ENCODE data around the gene LNX1.
A peak's percentile ranks its signal among the peaks of the same experiment; 100 is the strongest.

LNX1 gene

GRCh38 chr4:53602390-53602789 is 11.1 kb upstream of the LNX1 start:
- no peak overlapping the region for H3K4me3 ChIP-seq (replicated peaks; ENCODE audit: low read depth, low read length)
- TF ChIP-seq CTCF (IDR thresholded peaks at IDR 0.05; ENCODE audit: low read length, missing control alignments), result no peak
- DNase-seq (ENCODE audit: low read depth), result no peak

GRCh38 chr4:53601251-53601764 is 10.0 kb upstream of the LNX1 start:
- DNase-seq (ENCODE audit: low read depth), result peak; percentile 28
- no peak overlapping the region for H3K4me3 ChIP-seq (replicated peaks; ENCODE audit: low read depth, low read length)
- TF ChIP-seq CTCF (IDR thresholded peaks at IDR 0.05; ENCODE audit: low read length, missing control alignments), result peak; percentile 40

- no peak for TF ChIP-seq CTCF (IDR thresholded peaks at IDR 0.05; ENCODE audit: low read length, missing control alignments)
- DNase-seq (ENCODE audit: low read depth), result no peak
- H3K4me3 ChIP-seq (replicated peaks; ENCODE audit: low read depth, low read length), result no peak overlapping the region
Observed at GRCh38 chr4:53599632-53600031, 8.3 kb upstream of the LNX1 start.

- no peak overlapping the region for H3K4me3 ChIP-seq (replicated peaks; ENCODE audit: low read depth, low read length)
- TF ChIP-seq CTCF (IDR thresholded peaks at IDR 0.05; ENCODE audit: low read length, missing control alignments), result no peak
- peak; percentile 35 for DNase-seq (ENCODE audit: low read depth)
Observed at GRCh38 chr4:53598901-53599300, 7.6 kb upstream of the LNX1 start.

- TF ChIP-seq CTCF (IDR thresholded peaks at IDR 0.05; ENCODE audit: low read length, missing control alignments), result no peak
- no peak overlapping the region for H3K4me3 ChIP-seq (replicated peaks; ENCODE audit: low read depth, low read length)
- DNase-seq (ENCODE audit: low read depth), result no peak
Observed at GRCh38 chr4:53598483-53598882, 7.2 kb upstream of the LNX1 start.

GRCh38 chr4:53596901-53597300 is 5.6 kb upstream of the LNX1 start:
- no peak for DNase-seq (ENCODE audit: low read depth)
- no peak for TF ChIP-seq CTCF (IDR thresholded peaks at IDR 0.05; ENCODE audit: low read length, missing control alignments)
- H3K4me3 ChIP-seq (replicated peaks; ENCODE audit: low read depth, low read length), result no peak overlapping the region

- no peak for DNase-seq (ENCODE audit: low read depth)
- H3K4me3 ChIP-seq (replicated peaks; ENCODE audit: low read depth, low read length), result no peak overlapping the region
- no peak for TF ChIP-seq CTCF (IDR thresholded peaks at IDR 0.05; ENCODE audit: low read length, missing control alignments)
Observed at GRCh38 chr4:53595834-53596233, 4.5 kb upstream of the LNX1 start.
